H9 (cell line): ENCODE results near the gene RXFP1. TPM values are rescaled to one million over a fixed set of nuclear protein-coding genes. Genes with fewer than 3 reads are reported as not detected.

ENCODE experiments used
- DNase-seq: peaks from one replicate; pipeline ENCODE4 v3.0.0-alpha.2; 2017
- H2AFZ ChIP-seq: one replicate; pipeline ENCODE4 v1.6.1; 2013; ENCODE audit warnings: mild to moderate bottlenecking, low read length, control low read depth, moderate library complexity
- H2AK5ac ChIP-seq: 2 replicates; pipeline ENCODE4 v1.6.1; 2013; ENCODE audit warnings: low read length, control low read depth, mixed read lengths; ENCODE audit not compliant: insufficient read length
- H2BK120ac ChIP-seq: one replicate; pipeline ENCODE4 v1.6.1; 2013; ENCODE audit warnings: low read depth, mild to moderate bottlenecking, low read length, control low read depth, inconsistent platforms; ENCODE audit not compliant: poor library complexity, severe bottlenecking
- H2BK12ac ChIP-seq: 2 replicates; pipeline ENCODE4 v1.6.1; 2013; ENCODE audit warnings: low read length, control low read depth, mixed read lengths, low read depth; ENCODE audit not compliant: insufficient read length
- H2BK15ac ChIP-seq: 2 replicates; pipeline ENCODE4 v1.6.1; 2013; ENCODE audit warnings: low read depth, low read length, control low read depth
- H2BK20ac ChIP-seq: one replicate; pipeline ENCODE4 v1.6.1; 2013; ENCODE audit warnings: low read depth, mild to moderate bottlenecking, low read length, control low read depth, inconsistent platforms; ENCODE audit not compliant: poor library complexity, severe bottlenecking
- H2BK5ac ChIP-seq: 2 replicates; pipeline ENCODE4 v1.6.1; 2013; ENCODE audit warnings: low read length, control low read depth, mixed read lengths; ENCODE audit not compliant: insufficient read length
- H3K14ac ChIP-seq: 2 replicates; pipeline ENCODE4 v1.6.1; 2013; ENCODE audit warnings: low read length, control low read depth; ENCODE audit not compliant: insufficient read depth
- H3K18ac ChIP-seq: 2 replicates; pipeline ENCODE4 v1.6.1; 2013; ENCODE audit warnings: low read depth, mild to moderate bottlenecking, mixed read lengths, low read length, control low read depth; ENCODE audit not compliant: insufficient read length
- H3K23ac ChIP-seq: 2 replicates; pipeline ENCODE4 v1.6.1; 2013; ENCODE audit warnings: low read length, control low read depth, mixed read lengths, low read depth; ENCODE audit not compliant: insufficient read length
- H3K23me2 ChIP-seq: 2 replicates; pipeline ENCODE4 v1.6.1; 2013; ENCODE audit warnings: low read depth, mild to moderate bottlenecking, mixed read lengths, low read length, control low read depth; ENCODE audit not compliant: insufficient read length, poor library complexity, severe bottlenecking
- H3K27ac ChIP-seq: 2 replicates; pipeline ENCODE4 v1.5.1; 2013; ENCODE audit warnings: low read length, control low read depth, mixed read lengths, low read depth; ENCODE audit not compliant: insufficient read length
- H3K27me3 ChIP-seq: 2 replicates; pipeline ENCODE4 v1.6.1; 2013; ENCODE audit warnings: low read length, control low read depth, inconsistent platforms; ENCODE audit not compliant: insufficient read depth
- H3K4ac ChIP-seq: 2 replicates; pipeline ENCODE4 v1.6.1; 2013; ENCODE audit warnings: low read depth, mild to moderate bottlenecking, control low read depth, inconsistent platforms, low read length, moderate library complexity
- H3K4me1 ChIP-seq: 2 replicates; pipeline ENCODE4 v1.6.1; 2013; ENCODE audit warnings: low read length, control low read depth, inconsistent platforms; ENCODE audit not compliant: insufficient read depth
- H3K4me2 ChIP-seq: 2 replicates; pipeline ENCODE4 v1.6.1; 2013; ENCODE audit warnings: low read length, control low read depth, mixed read lengths; ENCODE audit not compliant: insufficient read length, insufficient read depth
- H3K56ac ChIP-seq: 2 replicates; pipeline ENCODE4 v1.6.1; 2013; ENCODE audit warnings: low read depth, mild to moderate bottlenecking, mixed read lengths, low read length, control low read depth; ENCODE audit not compliant: insufficient read length
- H3K79me1 ChIP-seq: 2 replicates; pipeline ENCODE4 v1.6.1; 2013; ENCODE audit warnings: low read depth, mild to moderate bottlenecking, moderate library complexity, low read length, control low read depth, inconsistent platforms; ENCODE audit not compliant: insufficient read depth, poor library complexity, severe bottlenecking
- H3K79me2 ChIP-seq: 2 replicates; pipeline ENCODE4 v1.6.1; 2013; ENCODE audit warnings: low read length, control low read depth, inconsistent platforms; ENCODE audit not compliant: insufficient read depth
- H3K9ac ChIP-seq: 2 replicates; pipeline ENCODE4 v1.6.1; 2013; ENCODE audit warnings: low read length, control low read depth, mixed read lengths; ENCODE audit not compliant: insufficient read length; ENCODE audit errors: extremely low read depth
- H3K9me3 ChIP-seq: one replicate; pipeline ENCODE4 v1.6.1; 2013; ENCODE audit warnings: low read depth, low read length, inconsistent platforms; ENCODE audit not compliant: control insufficient read depth
- H3T11ph ChIP-seq: one replicate; pipeline ENCODE4 v1.6.1; 2013; ENCODE audit warnings: mild to moderate bottlenecking, low read length, control low read depth, inconsistent platforms
- H4K20me1 ChIP-seq: one replicate; pipeline ENCODE4 v1.6.1; 2013; ENCODE audit not compliant: control insufficient read depth, insufficient read length, insufficient read depth
- H4K5ac ChIP-seq: 2 replicates; pipeline ENCODE4 v1.6.1; 2013; ENCODE audit warnings: low read depth, mild to moderate bottlenecking, mixed read lengths, low read length, control low read depth; ENCODE audit not compliant: insufficient read length
- H4K8ac ChIP-seq: replicated peaks from 2 replicates; pipeline ENCODE4 v1.6.1; 2013; ENCODE audit warnings: low read length, control low read depth, mixed read lengths, low read depth; ENCODE audit not compliant: insufficient read length
- H4K91ac ChIP-seq: 2 replicates; pipeline ENCODE4 v1.6.1; 2013; ENCODE audit warnings: low read depth, mild to moderate bottlenecking, moderate library complexity, mixed read lengths, low read length, control low read depth; ENCODE audit not compliant: insufficient read length
- H3K27ac Mint-ChIP-seq, 3 experiments: 2 replicates in 2 of 3; 3 replicates in 1 of 3; pipeline ENCODE4 v1.8.0; 2020 to 2021; ENCODE audit warnings: mixed read lengths in 3 of 3, mild to moderate bottlenecking in 1 of 3, moderate library complexity in 1 of 3
- H3K27me3 Mint-ChIP-seq: 2 replicates; pipeline ENCODE4 v1.8.0; 2021; ENCODE audit warnings: low read depth, mild to moderate bottlenecking, moderate library complexity, mixed read lengths
- H3K36me3 Mint-ChIP-seq, 3 experiments: 2 replicates in 2 of 3; 3 replicates in 1 of 3; pipeline ENCODE4 v1.8.0; 2020 to 2021; ENCODE audit warnings: low read depth in 3 of 3, mixed read lengths in 3 of 3; ENCODE audit not compliant: insufficient read depth in 1 of 3
- H3K4me1 Mint-ChIP-seq, 2 experiments: 2 replicates each; pipeline ENCODE4 v1.8.0; 2020; ENCODE audit warnings: mixed read lengths in 2 of 2
- H3K4me3 Mint-ChIP-seq, 2 experiments: 2 replicates in 1 of 2; 3 replicates in 1 of 2; pipeline ENCODE4 v1.8.0; 2020 to 2021; ENCODE audit warnings: mild to moderate bottlenecking in 2 of 2, mixed read lengths in 2 of 2, moderate library complexity in 1 of 2
- H3K9me3 Mint-ChIP-seq, 2 experiments: 2 replicates in 1 of 2; 3 replicates in 1 of 2; pipeline ENCODE4 v1.8.0; 2020; ENCODE audit warnings: mild to moderate bottlenecking in 2 of 2, mixed read lengths in 2 of 2, moderate library complexity in 1 of 2
- total RNA-seq: library from RNA; stranded (reverse); gene quantifications from 2 replicates; pipeline ENCODE4 v1.2.1, GENCODE V29; 2021
- TF ChIP-seq, protein P1 (sequence below): fragments of 200-600 bp; sonication (generic); conservative IDR thresholded peaks from 3 replicates; pipeline ENCODE4 v1.8.0; 2021; ENCODE audit warnings: antibody characterized with exemption, mild to moderate bottlenecking

RXFP1 gene
- total RNA-seq, 1 experiment from 2014 or later: 0.17 TPM

GRCh38 chr4:158490629-158491028 is 31.1 kb upstream of the RXFP1 start:
- Histone ChIP-seq H2BK120ac (no peak overlapping the region), H3K23ac (no peak overlapping the region), H3K18ac (no peak overlapping the region), H3K4me2 (no peak overlapping the region), H3K4ac (no peak overlapping the region), H4K8ac (no peak overlapping the region), H3K27ac (no peak overlapping the region), H2AK5ac (no peak overlapping the region), H2BK20ac (no peak overlapping the region), H3K79me2 (no peaks in the 10 kb centered on the region), H3K56ac (no peak overlapping the region), H3K9me3 (no peaks in the 10 kb centered on the region), H3K14ac (no peak overlapping the region), H2BK5ac (no peak overlapping the region), H3T11ph (no peak overlapping the region), H2BK15ac (no peak overlapping the region), H4K91ac (no peak overlapping the region), H2AFZ (no peak overlapping the region), H3K23me2 (no peaks in the 10 kb centered on the region), H3K4me1 (no peaks in the 10 kb centered on the region), H3K79me1 (no peaks in the 10 kb centered on the region), H3K9ac (no peak overlapping the region), H4K20me1 (no peaks in the 10 kb centered on the region), H4K5ac (no peak overlapping the region), H3K27me3 (no peaks in the 10 kb centered on the region), H2BK12ac (no peak overlapping the region)
- Mint-ChIP-seq H3K27me3 (no peaks in the 10 kb centered on the region; the same call in none of the 2 replicates), H3K36me3 (peaks cover 0 to 5% (median 3%) of the 10 kb centered on the region in 3 experiments; a peak in 2 of 7 replicates), H3K4me3 (no peak overlapping the region), H3K4me1 (no peaks in the 10 kb centered on the region), H3K9me3 (peaks cover 14 to 16% of the 10 kb centered on the region in 2 experiments; a peak in 4 of 5 replicates), H3K27ac (no peak overlapping the region)
- TF ChIP-seq, protein P1, sequence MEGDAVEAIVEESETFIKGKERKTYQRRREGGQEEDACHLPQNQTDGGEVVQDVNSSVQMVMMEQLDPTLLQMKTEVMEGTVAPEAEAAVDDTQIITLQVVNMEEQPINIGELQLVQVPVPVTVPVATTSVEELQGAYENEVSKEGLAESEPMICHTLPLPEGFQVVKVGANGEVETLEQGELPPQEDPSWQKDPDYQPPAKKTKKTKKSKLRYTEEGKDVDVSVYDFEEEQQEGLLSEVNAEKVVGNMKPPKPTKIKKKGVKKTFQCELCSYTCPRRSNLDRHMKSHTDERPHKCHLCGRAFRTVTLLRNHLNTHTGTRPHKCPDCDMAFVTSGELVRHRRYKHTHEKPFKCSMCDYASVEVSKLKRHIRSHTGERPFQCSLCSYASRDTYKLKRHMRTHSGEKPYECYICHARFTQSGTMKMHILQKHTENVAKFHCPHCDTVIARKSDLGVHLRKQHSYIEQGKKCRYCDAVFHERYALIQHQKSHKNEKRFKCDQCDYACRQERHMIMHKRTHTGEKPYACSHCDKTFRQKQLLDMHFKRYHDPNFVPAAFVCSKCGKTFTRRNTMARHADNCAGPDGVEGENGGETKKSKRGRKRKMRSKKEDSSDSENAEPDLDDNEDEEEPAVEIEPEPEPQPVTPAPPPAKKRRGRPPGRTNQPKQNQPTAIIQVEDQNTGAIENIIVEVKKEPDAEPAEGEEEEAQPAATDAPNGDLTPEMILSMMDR: no peak
- DNase-seq: no peak
